GM12878 (cell line): ENCODE results near the gene TGDS.

Source experiments
- MTA3 ChIP-seq: IDR thresholded peaks from 2 replicates; pipeline ENCODE4 v1.6.1; 2012; ENCODE audit warnings: low read length, inconsistent platforms, borderline replicate concordance
- TF ChIP-seq, protein P1 (sequence below), 3 experiments: IDR thresholded peaks in 2 of 3; conservative IDR thresholded peaks in 1 of 3; 2 replicates each; pipeline ENCODE4 v1.5.1; 2011; ENCODE audit warnings: low read depth in 3 of 3, low read length in 3 of 3, mild to moderate bottlenecking in 3 of 3, control low read depth in 2 of 3, moderate library complexity in 2 of 3, inconsistent platforms in 1 of 3, mixed read lengths in 1 of 3; ENCODE audit not compliant: control insufficient read depth in 2 of 3, insufficient read depth in 1 of 3; ENCODE audit errors: extremely low read depth in 1 of 3

DNA sequence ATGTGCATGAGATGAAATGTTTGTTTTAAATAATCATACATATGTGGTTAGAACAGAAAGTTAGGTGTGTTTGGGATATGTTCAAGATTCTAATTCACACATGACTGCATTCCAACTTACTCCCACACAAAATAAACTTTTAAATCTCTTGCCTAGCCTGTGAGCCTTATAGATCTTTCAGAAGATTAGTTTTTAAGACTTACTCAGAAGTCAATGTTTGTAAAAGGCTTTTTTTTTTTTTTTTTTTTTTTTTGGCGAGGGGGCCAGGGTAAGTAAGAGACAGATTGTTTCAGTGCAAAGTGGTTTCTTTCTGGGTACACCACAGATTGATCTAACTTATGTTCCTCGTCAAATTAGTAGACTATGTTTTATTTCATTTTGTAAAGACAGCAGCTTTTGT, 44.8 kb upstream of the TGDS start:
- TF ChIP-seq MTA3: no peak
- TF ChIP-seq, protein P1, sequence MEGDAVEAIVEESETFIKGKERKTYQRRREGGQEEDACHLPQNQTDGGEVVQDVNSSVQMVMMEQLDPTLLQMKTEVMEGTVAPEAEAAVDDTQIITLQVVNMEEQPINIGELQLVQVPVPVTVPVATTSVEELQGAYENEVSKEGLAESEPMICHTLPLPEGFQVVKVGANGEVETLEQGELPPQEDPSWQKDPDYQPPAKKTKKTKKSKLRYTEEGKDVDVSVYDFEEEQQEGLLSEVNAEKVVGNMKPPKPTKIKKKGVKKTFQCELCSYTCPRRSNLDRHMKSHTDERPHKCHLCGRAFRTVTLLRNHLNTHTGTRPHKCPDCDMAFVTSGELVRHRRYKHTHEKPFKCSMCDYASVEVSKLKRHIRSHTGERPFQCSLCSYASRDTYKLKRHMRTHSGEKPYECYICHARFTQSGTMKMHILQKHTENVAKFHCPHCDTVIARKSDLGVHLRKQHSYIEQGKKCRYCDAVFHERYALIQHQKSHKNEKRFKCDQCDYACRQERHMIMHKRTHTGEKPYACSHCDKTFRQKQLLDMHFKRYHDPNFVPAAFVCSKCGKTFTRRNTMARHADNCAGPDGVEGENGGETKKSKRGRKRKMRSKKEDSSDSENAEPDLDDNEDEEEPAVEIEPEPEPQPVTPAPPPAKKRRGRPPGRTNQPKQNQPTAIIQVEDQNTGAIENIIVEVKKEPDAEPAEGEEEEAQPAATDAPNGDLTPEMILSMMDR (IDR thresholded peaks at IDR 0.05 in 2 of 3, conservative IDR thresholded peaks at IDR 0.05 in 1 of 3; ENCODE audit: control insufficient read depth in 2 of 3, extremely low read depth in 1 of 3, insufficient read depth in 1 of 3, low read depth in 3 of 3, low read length in 3 of 3): no peak
